ENCODE results near the gene CNR2.

DNA sequence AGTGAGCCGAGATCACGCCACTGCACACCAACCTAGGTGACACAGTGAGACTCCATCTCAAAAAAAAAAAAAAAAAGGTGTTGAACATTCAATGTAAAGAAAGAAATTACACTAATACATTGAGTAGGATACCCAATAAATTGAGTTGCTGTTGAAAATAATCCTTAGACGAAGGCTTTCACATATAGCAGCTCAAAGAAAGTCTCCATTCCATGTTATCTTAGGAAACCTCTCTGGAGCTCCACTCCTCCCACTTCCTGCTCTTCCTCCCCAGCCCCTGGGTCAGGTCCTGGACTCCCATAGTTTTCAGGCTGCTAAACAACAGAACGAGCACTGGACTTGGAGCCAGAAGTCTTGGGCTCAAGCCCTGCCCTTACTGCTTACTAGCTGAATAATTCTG lies 15.6 kb upstream of the CNR2 start:
- TF ChIP-seq, protein P1, sequence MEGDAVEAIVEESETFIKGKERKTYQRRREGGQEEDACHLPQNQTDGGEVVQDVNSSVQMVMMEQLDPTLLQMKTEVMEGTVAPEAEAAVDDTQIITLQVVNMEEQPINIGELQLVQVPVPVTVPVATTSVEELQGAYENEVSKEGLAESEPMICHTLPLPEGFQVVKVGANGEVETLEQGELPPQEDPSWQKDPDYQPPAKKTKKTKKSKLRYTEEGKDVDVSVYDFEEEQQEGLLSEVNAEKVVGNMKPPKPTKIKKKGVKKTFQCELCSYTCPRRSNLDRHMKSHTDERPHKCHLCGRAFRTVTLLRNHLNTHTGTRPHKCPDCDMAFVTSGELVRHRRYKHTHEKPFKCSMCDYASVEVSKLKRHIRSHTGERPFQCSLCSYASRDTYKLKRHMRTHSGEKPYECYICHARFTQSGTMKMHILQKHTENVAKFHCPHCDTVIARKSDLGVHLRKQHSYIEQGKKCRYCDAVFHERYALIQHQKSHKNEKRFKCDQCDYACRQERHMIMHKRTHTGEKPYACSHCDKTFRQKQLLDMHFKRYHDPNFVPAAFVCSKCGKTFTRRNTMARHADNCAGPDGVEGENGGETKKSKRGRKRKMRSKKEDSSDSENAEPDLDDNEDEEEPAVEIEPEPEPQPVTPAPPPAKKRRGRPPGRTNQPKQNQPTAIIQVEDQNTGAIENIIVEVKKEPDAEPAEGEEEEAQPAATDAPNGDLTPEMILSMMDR (conservative IDR thresholded peaks at IDR 0.05; ENCODE audit: low read depth, low read length): no peak
- TF ChIP-seq, protein P2, sequence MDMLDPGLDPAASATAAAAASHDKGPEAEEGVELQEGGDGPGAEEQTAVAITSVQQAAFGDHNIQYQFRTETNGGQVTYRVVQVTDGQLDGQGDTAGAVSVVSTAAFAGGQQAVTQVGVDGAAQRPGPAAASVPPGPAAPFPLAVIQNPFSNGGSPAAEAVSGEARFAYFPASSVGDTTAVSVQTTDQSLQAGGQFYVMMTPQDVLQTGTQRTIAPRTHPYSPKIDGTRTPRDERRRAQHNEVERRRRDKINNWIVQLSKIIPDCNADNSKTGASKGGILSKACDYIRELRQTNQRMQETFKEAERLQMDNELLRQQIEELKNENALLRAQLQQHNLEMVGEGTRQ (IDR thresholded peaks at IDR 0.05; ENCODE audit: low read depth, low read length): no peak
- TF ChIP-seq MAZ (IDR thresholded peaks at IDR 0.05; ENCODE audit: borderline replicate concordance, low read depth, low read length) (no peak), POLR2A (IDR thresholded peaks at IDR 0.05; ENCODE audit: low read depth, low read length) (no peak), FOS (IDR thresholded peaks at IDR 0.05; ENCODE audit: low read depth, low read length) (no peak), MAFK (IDR thresholded peaks at IDR 0.05; ENCODE audit: low read depth, low read length) (no peak)
